Mesendoderm (in vitro differentiated cells): ENCODE data around the gene SEC14L5.

ENCODE experiments used
- DNase-seq: peaks from one replicate; pipeline ENCODE4 v3.0.0; 2013
- H2AK5ac ChIP-seq: 2 replicates; pipeline ENCODE4 v1.6.1; 2013; ENCODE audit warnings: low read length, inconsistent platforms
- H2BK120ac ChIP-seq: 2 replicates; pipeline ENCODE4 v1.6.1; 2013; ENCODE audit warnings: low read depth, mild to moderate bottlenecking, low read length, moderate library complexity, mixed read lengths
- H2BK15ac ChIP-seq: replicated peaks from 2 replicates; pipeline ENCODE4 v1.6.1; 2013; ENCODE audit warnings: low read depth, mild to moderate bottlenecking, moderate library complexity
- H2BK5ac ChIP-seq: 2 replicates; pipeline ENCODE4 v1.6.1; 2013; ENCODE audit warnings: low read length, inconsistent platforms
- H3K18ac ChIP-seq: 2 replicates; pipeline ENCODE4 v1.6.1; 2013; ENCODE audit warnings: mild to moderate bottlenecking, low read length, mixed read lengths
- H3K23ac ChIP-seq: one replicate; pipeline ENCODE4 v1.6.1; 2013; ENCODE audit warnings: low read length
- H3K27ac ChIP-seq: 2 replicates; pipeline ENCODE4 v1.5.1; 2013; ENCODE audit warnings: low read depth, mild to moderate bottlenecking, inconsistent platforms, low read length, moderate library complexity
- H3K27me3 ChIP-seq: 2 replicates; pipeline ENCODE4 v1.6.1; 2013; ENCODE audit warnings: low read length, control low read depth, mild to moderate bottlenecking, inconsistent platforms; ENCODE audit not compliant: insufficient read depth, poor library complexity
- H3K36me3 ChIP-seq: 2 replicates; pipeline ENCODE4 v1.6.1; 2013; ENCODE audit warnings: low read length, inconsistent platforms; ENCODE audit not compliant: control insufficient read depth, insufficient read depth
- H3K4ac ChIP-seq: one replicate; pipeline ENCODE4 v1.6.1; 2013; ENCODE audit warnings: low read depth, mild to moderate bottlenecking, low read length, moderate library complexity
- H3K4me1 ChIP-seq: 2 replicates; pipeline ENCODE4 v1.6.1; 2013; ENCODE audit warnings: low read depth, low read length, inconsistent platforms; ENCODE audit not compliant: control insufficient read depth
- H3K4me2 ChIP-seq: 2 replicates; pipeline ENCODE4 v1.6.1; 2013; ENCODE audit warnings: low read length
- H3K4me3 ChIP-seq: 2 replicates; pipeline ENCODE4 v1.5.1; 2013; ENCODE audit warnings: mild to moderate bottlenecking, low read length
- H3K56ac ChIP-seq: one replicate; pipeline ENCODE4 v1.6.1; 2013; ENCODE audit warnings: low read length
- H3K79me1 ChIP-seq: 2 replicates; pipeline ENCODE4 v1.6.1; 2013; ENCODE audit warnings: low read length, inconsistent platforms
- H3K79me2 ChIP-seq: 2 replicates; pipeline ENCODE4 v1.6.1; 2013; ENCODE audit warnings: mild to moderate bottlenecking, low read length; ENCODE audit not compliant: control insufficient read depth, insufficient read depth
- H3K9ac ChIP-seq: 2 replicates; pipeline ENCODE4 v1.6.1; 2013; ENCODE audit warnings: low read length, inconsistent platforms
- H4K5ac ChIP-seq: one replicate; pipeline ENCODE4 v1.6.1; 2013; ENCODE audit warnings: low read length
- H4K8ac ChIP-seq: one replicate; pipeline ENCODE4 v1.6.1; 2013; ENCODE audit warnings: low read depth, mild to moderate bottlenecking, control low read depth, low read length, moderate library complexity
- WGBS: extraction: QIAGEN DNeasy Blood & Tissue Kit; methylation state at CpG from one replicate; pipeline ENCODE4 v1.1.7; 2013; ENCODE audit warnings: low lambda C conversion rate, missing lambda C conversion rate; ENCODE audit not compliant: insufficient coverage; ENCODE audit errors: extremely low coverage; 5-methylcytosine and 5-hydroxymethylcytosine counted together

The SEC14L5 gene

GRCh38 chr16:5005916-5006315, 47.8 kb downstream of the SEC14L5 start:
- H3K4me1 ChIP-seq: no peaks in the 10 kb centered on the region
- H3K18ac ChIP-seq: no peak overlapping the region
- H3K79me2 ChIP-seq: no peaks in the 10 kb centered on the region
- H3K56ac ChIP-seq: no peak overlapping the region
- no CpG with 5 or more reads among the region's 4 CpGs for WGBS
- no peak overlapping the region for H3K23ac ChIP-seq
- H3K4ac ChIP-seq: no peak overlapping the region
- H3K79me1 ChIP-seq: no peaks in the 10 kb centered on the region
- no peak overlapping the region for H4K8ac ChIP-seq
- H2AK5ac ChIP-seq: no peak overlapping the region
- no peak overlapping the region for H3K4me2 ChIP-seq
- H2BK120ac ChIP-seq: no peak overlapping the region
- H2BK15ac ChIP-seq: no peak overlapping the region
- no peak for DNase-seq
- no peak overlapping the region for H3K9ac ChIP-seq
- no peak overlapping the region for H2BK5ac ChIP-seq
- H3K27me3 ChIP-seq: no peaks in the 10 kb centered on the region
- no peak overlapping the region for H3K27ac ChIP-seq
- no peak overlapping the region for H4K5ac ChIP-seq
- no peak overlapping the region for H3K4me3 ChIP-seq
- H3K36me3 ChIP-seq: no peaks in the 10 kb centered on the region

- Histone ChIP-seq H3K4me3 (no peak overlapping the region), H3K56ac (no peak overlapping the region), H3K79me2 (no peaks in the 10 kb centered on the region), H3K36me3 (no peaks in the 10 kb centered on the region), H4K8ac (no peak overlapping the region), H2BK5ac (no peak overlapping the region), H3K4ac (no peak overlapping the region), H3K18ac (no peak overlapping the region), H3K23ac (no peak overlapping the region), H3K27me3 (no peaks in the 10 kb centered on the region), H3K4me2 (no peak overlapping the region), H3K9ac (no peak overlapping the region), H3K27ac (no peak overlapping the region), H3K4me1 (no peaks in the 10 kb centered on the region), H3K79me1 (no peaks in the 10 kb centered on the region), H2BK120ac (no peak overlapping the region), H4K5ac (no peak overlapping the region), H2AK5ac (no peak overlapping the region), H2BK15ac (no peak overlapping the region)
- DNase-seq: no peak
- WGBS: no CpG with 5 or more reads among the region's 22 CpGs
Measured at GRCh38 chr16:5006348-5007193, 48.4 kb downstream of the SEC14L5 start.

- H3K79me2 ChIP-seq: no peaks in the 10 kb centered on the region
- H4K8ac ChIP-seq: no peak overlapping the region
- H3K27ac ChIP-seq: no peak overlapping the region
- H2BK5ac ChIP-seq: no peak overlapping the region
- H3K23ac ChIP-seq: no peak overlapping the region
- no peaks in the 10 kb centered on the region for H3K27me3 ChIP-seq
- H4K5ac ChIP-seq: no peak overlapping the region
- H3K36me3 ChIP-seq: no peaks in the 10 kb centered on the region
- no CpG with 5 or more reads among the region's 10 CpGs for WGBS
- H3K4me1 ChIP-seq: no peaks in the 10 kb centered on the region
- no peak overlapping the region for H3K4me3 ChIP-seq
- no peak overlapping the region for H2AK5ac ChIP-seq
- H3K18ac ChIP-seq: no peak overlapping the region
- DNase-seq: no peak
- no peak overlapping the region for H3K9ac ChIP-seq
- no peak overlapping the region for H3K56ac ChIP-seq
- no peak overlapping the region for H3K4ac ChIP-seq
- no peak overlapping the region for H3K4me2 ChIP-seq
- H2BK15ac ChIP-seq: no peak overlapping the region
- H3K79me1 ChIP-seq: no peaks in the 10 kb centered on the region
- no peak overlapping the region for H2BK120ac ChIP-seq
Measured at GRCh38 chr16:5007256-5007655, 49.1 kb downstream of the SEC14L5 start.

DNA sequence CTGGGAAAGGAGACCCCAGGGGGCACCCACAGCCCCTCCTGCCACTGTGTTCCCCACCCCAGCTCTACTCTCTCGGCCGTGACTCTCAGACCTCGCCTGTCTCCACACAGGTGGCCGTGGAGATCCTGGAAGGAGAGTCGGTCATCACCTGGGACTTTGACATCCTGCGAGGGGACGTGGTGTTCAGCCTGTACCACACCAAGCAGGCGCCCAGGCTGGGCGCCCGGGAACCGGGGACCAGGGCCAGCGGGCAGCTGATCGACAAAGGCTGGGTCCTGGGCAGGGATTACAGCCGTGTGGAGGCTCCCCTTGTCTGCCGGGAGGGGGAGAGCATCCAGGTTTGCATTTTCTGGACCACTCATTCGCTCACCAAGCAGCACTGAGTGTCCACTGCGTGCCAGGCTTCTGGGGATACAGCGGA, 50.2 kb downstream of the SEC14L5 start:
- Histone ChIP-seq H4K8ac (no peak overlapping the region), H3K4me3 (no peak overlapping the region), H3K56ac (no peak overlapping the region), H3K36me3 (no peaks in the 10 kb centered on the region), H3K4me1 (no peaks in the 10 kb centered on the region), H2AK5ac (no peak overlapping the region), H3K27me3 (no peaks in the 10 kb centered on the region), H3K18ac (no peak overlapping the region), H4K5ac (no peak overlapping the region), H3K79me1 (no peaks in the 10 kb centered on the region), H3K4me2 (no peak overlapping the region), H3K4ac (no peak overlapping the region), H3K27ac (no peak overlapping the region), H2BK120ac (no peak overlapping the region), H3K9ac (no peak overlapping the region), H2BK5ac (no peak overlapping the region), H3K23ac (no peak overlapping the region), H2BK15ac (no peak overlapping the region), H3K79me2 (no peaks in the 10 kb centered on the region)
- no peak for DNase-seq
- no CpG with 5 or more reads among the region's 18 CpGs for WGBS

DNA sequence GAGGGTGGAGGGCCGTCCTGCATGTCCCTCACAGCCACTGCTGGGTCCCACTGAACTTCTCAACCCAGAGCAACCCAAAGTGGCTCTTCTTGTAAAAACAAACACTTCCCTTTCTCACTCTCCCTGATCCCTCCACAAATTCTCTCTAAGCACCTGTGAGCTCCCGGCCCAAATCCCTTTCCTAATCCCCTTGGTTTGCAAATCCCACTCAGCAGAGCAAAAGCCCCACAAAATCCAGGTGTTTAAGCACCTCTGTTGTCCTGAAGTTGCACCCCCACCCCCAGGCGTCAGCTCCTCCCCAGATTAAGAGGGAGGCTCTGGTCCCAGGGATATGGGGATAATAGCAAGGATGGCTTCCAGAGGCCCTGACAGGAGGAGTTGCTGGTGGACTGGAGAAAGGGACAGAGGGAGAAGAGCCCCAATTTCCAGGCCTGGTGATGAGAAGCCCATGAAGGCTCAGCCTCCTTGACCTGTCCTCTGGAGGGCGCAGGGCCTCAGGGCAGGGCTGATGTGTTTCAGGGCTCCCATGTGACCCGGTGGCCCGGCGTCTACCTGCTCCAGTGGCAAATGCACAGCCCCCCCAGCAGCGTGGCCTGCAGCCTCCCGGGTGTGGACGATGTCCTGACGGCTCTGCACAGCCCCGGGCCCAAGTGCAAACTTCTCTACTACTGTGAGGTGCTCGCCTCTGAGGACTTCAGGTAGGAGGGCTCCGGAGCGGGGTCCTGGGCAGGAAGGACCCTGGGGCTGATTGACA, 52.6 kb downstream of the SEC14L5 start:
- no peak overlapping the region for H2BK15ac ChIP-seq
- H3K9ac ChIP-seq: no peak overlapping the region
- H2BK120ac ChIP-seq: no peak overlapping the region
- no peaks in the 10 kb centered on the region for H3K79me1 ChIP-seq
- H3K27ac ChIP-seq: no peak overlapping the region
- no peaks in the 10 kb centered on the region for H3K4me1 ChIP-seq
- H3K36me3 ChIP-seq: no peaks in the 10 kb centered on the region
- no peak overlapping the region for H3K4ac ChIP-seq
- H2BK5ac ChIP-seq: no peak overlapping the region
- DNase-seq: no peak
- no peak overlapping the region for H2AK5ac ChIP-seq
- no peak overlapping the region for H3K18ac ChIP-seq
- no peak overlapping the region for H3K23ac ChIP-seq
- no peak overlapping the region for H3K4me2 ChIP-seq
- no peak overlapping the region for H4K8ac ChIP-seq
- H3K27me3 ChIP-seq: no peaks in the 10 kb centered on the region
- no peaks in the 10 kb centered on the region for H3K79me2 ChIP-seq
- H4K5ac ChIP-seq: no peak overlapping the region
- WGBS: no CpG with 5 or more reads among the region's 15 CpGs
- no peak overlapping the region for H3K56ac ChIP-seq
- H3K4me3 ChIP-seq: no peak overlapping the region
